A673 (cell line): ENCODE results near the gene GOLM1.

Experiments
- CTCF ChIP-seq: fragments of 300-800, 200-600 bp; sonication (generic); conservative IDR thresholded peaks from 2 replicates; pipeline ENCODE4 v1.5.1; 2017; ENCODE audit warnings: low read depth, mild to moderate bottlenecking, antibody characterized with exemption, low read length, moderate library complexity, mixed read lengths
- EZH2 ChIP-seq: fragments of 200-600 bp; sonication (generic); IDR thresholded peaks from 2 replicates; pipeline ENCODE4 v1.6.1; 2017; ENCODE audit warnings: borderline replicate concordance, low read depth, mild to moderate bottlenecking, mixed read lengths, antibody characterized with exemption, low read length; ENCODE audit not compliant: poor library complexity, severe bottlenecking

- no peak for TF ChIP-seq CTCF
- TF ChIP-seq EZH2, result no peak
Observed at GRCh38 chr9:86072394-86072877, 26.9 kb downstream of the GOLM1 start.
